Activated B cell treated with CpG ODN at 0.5 μM for 24 hours (primary cell): Measurements from ENCODE around the gene SNRPA. TPM values are rescaled to one million over a fixed set of nuclear protein-coding genes. Genes with fewer than 3 reads are reported as not detected.

ENCODE experiments used
- ATAC-seq: fragments of 200-7000 bp; cut with Tn5 transposase; one replicate; pipeline ENCODE4 v1.10.0; 2021; ENCODE audit warnings: low read depth, mild to moderate bottlenecking, moderate library complexity
- CTCF ChIA-PET: fragments of 350-600 bp; sonication (Branson Sonifier 250); formaldehyde crosslinking; loops from one replicate; lab custom pipeline; 2021; ENCODE audit warnings: antibody characterized with exemption; lab: Charles Lee
- POLR2A ChIA-PET: fragments of 350-600 bp; sonication (Branson Sonifier 250); formaldehyde crosslinking; loops from one replicate; lab custom pipeline; 2021; ENCODE audit warnings: antibody characterized with exemption; lab: Charles Lee
- DNase-seq: peaks from one replicate; pipeline ENCODE4 v3.0.0; 2022
- H3K27ac Mint-ChIP-seq: one replicate; pipeline ENCODE4 v1.8.0; 2020; ENCODE audit warnings: mixed read lengths
- H3K27me3 Mint-ChIP-seq: one replicate; pipeline ENCODE4 v1.8.0; 2021; ENCODE audit warnings: mixed read lengths
- H3K36me3 Mint-ChIP-seq: one replicate; pipeline ENCODE4 v1.8.0; 2021; ENCODE audit warnings: low read depth, mixed read lengths
- H3K4me1 Mint-ChIP-seq: one replicate; pipeline ENCODE4 v1.8.0; 2021; ENCODE audit warnings: mixed read lengths
- H3K4me3 Mint-ChIP-seq: one replicate; pipeline ENCODE4 v1.8.0; 2020; ENCODE audit warnings: mild to moderate bottlenecking, mixed read lengths
- H3K9me3 Mint-ChIP-seq: one replicate; pipeline ENCODE4 v1.8.0; 2020; ENCODE audit warnings: mixed read lengths
- CTCF ChIP-seq: fragments of 200-600 bp; IDR thresholded peaks from one replicate; pipeline ENCODE4 v1.8.0; 2022; ENCODE audit warnings: antibody characterized with exemption, mild to moderate bottlenecking
- intact Hi-C: fragments of 100-400 bp; cut with micrococcal nuclease; formaldehyde crosslinking; loops from one replicate; pipeline ENCODE4 v1.15.1; 2024
- total RNA-seq: library from RNA; stranded (reverse); gene quantifications from 2 replicates; pipeline ENCODE4 v1.2.3, GENCODE V29; 2022

Gene SNRPA
- total RNA-seq, 1 donor from 2014 or later, result 138 TPM

GRCh38 chr19:40805258-40805868 lies 54.4 kb downstream of the SNRPA start:
- intact Hi-C loops, result no loop called here
- no peak for TF ChIP-seq CTCF
- H3K36me3 Mint-ChIP-seq, result peaks cover 81% of the 10 kb centered on the region

GRCh38 chr19:40806423-40807146 lies 55.6 kb downstream of the SNRPA start:
- peaks cover 84% of the 10 kb centered on the region for H3K4me1 Mint-ChIP-seq
- no peaks in the 10 kb centered on the region for H3K9me3 Mint-ChIP-seq
- H3K4me3 Mint-ChIP-seq, result peak overlapping the region; percentile 69
- TF ChIP-seq CTCF, result no peak
- DNase-seq (peak; percentile 60), ATAC-seq (peak; percentile 18)
- no peaks in the 10 kb centered on the region for H3K27me3 Mint-ChIP-seq
- intact Hi-C loops, result loop anchor here (1.0 kb wide), 2 partner anchors 8 to 144 kb away; no protein-coding TSS in a partner anchor
- peak overlapping the region; percentile 87 for H3K27ac Mint-ChIP-seq
- POLR2A ChIA-PET, result interaction anchor here (0.6 to 4.6 kb wide), 9 partner anchors 8 to 457 kb away, joined by 3 to 50 read pairs (median 4); partner anchors contain the start of genes ACTMAP, COQ8B, EGLN2 and HNRNPUL1
- peaks cover 75% of the 10 kb centered on the region for H3K36me3 Mint-ChIP-seq
- CTCF ChIA-PET, result interaction anchor here (0.6 to 4.2 kb wide), 15 partner anchors 8 to 150 kb away, joined by 3 to 25 read pairs (median 4); partner anchors contain the start of genes ACTMAP, COQ8B, EGLN2 and ITPKC

More at GRCh38 chr19:40805258-40805868, 54.4 kb downstream of the SNRPA start:
- Mint-ChIP-seq H3K27me3 (no peaks in the 10 kb centered on the region), H3K27ac (peak overlapping the region; percentile 92), H3K4me3 (no peak overlapping the region), H3K4me1 (peaks cover 87% of the 10 kb centered on the region), H3K9me3 (no peaks in the 10 kb centered on the region)
- ATAC-seq (no peak), DNase-seq (no peak)
- CTCF ChIA-PET, result interaction anchor here (1.3 to 4.2 kb wide), 5 partner anchors 14 to 142 kb away, joined by 3 to 25 read pairs (median 5); partner anchors contain the start of genes COQ8B and RAB4B
- POLR2A ChIA-PET, result interaction anchor here (1.0 to 4.6 kb wide), 4 partner anchors 19 to 89 kb away, joined by 3 to 50 read pairs (median 10); partner anchors contain the start of genes ACTMAP, COQ8B, ITPKC and RAB4B

- Mint-ChIP-seq H3K4me3 (peak overlapping the region; percentile 69), H3K36me3 (peaks cover 67% of the 10 kb centered on the region), H3K9me3 (no peaks in the 10 kb centered on the region), H3K27ac (peak overlapping the region; percentile 87), H3K27me3 (no peaks in the 10 kb centered on the region), H3K4me1 (peaks cover 84% of the 10 kb centered on the region)
- DNase-seq (no peak), ATAC-seq (no peak)
- TF ChIP-seq CTCF, result no peak
- POLR2A ChIA-PET, result interaction anchor here (0.6 to 4.6 kb wide), 8 partner anchors 9 to 457 kb away, joined by 3 to 50 read pairs (median 6); partner anchors contain the start of genes ACTMAP, COQ8B, EGLN2 and HNRNPUL1
- intact Hi-C loops, result loop anchor here (1.0 kb wide), 2 partner anchors 9 to 145 kb away; no protein-coding TSS in a partner anchor
- CTCF ChIA-PET, result interaction anchor here (0.6 to 4.2 kb wide), 12 partner anchors 9 to 151 kb away, joined by 3 to 25 read pairs (median 4); partner anchors contain the start of genes ACTMAP, COQ8B, EGLN2 and ITPKC
Observed at GRCh38 chr19:40807147-40808020, 56.4 kb downstream of the SNRPA start.

- ATAC-seq, result no peak
- intact Hi-C loops, result no loop called here
- H3K27me3 Mint-ChIP-seq, result no peaks in the 10 kb centered on the region
- no peak for TF ChIP-seq CTCF
- DNase-seq, result no peak
- H3K36me3 Mint-ChIP-seq, result peaks cover 62% of the 10 kb centered on the region
- peaks cover 84% of the 10 kb centered on the region for H3K4me1 Mint-ChIP-seq
- no peaks in the 10 kb centered on the region for H3K9me3 Mint-ChIP-seq
- peak overlapping the region; percentile 68 for H3K27ac Mint-ChIP-seq
- no peak overlapping the region for H3K4me3 Mint-ChIP-seq
- ChIA-PET POLR2A (interaction anchor here (0.6 to 4.6 kb wide), 4 partner anchors 9 to 57 kb away, joined by 6 to 50 read pairs (median 12); partner anchors contain the start of genes ACTMAP, EGLN2, RAB4B and SNRPA), CTCF (interaction anchor here (1.4 to 4.2 kb wide), 4 partner anchors 9 to 145 kb away, joined by 4 to 25 read pairs (median 16); partner anchors contain the start of genes EGLN2 and RAB4B)
Observed at GRCh38 chr19:40808021-40808325, 57.0 kb downstream of the SNRPA start.
